Neural progenitor cell (in vitro differentiated cells): ENCODE results near the gene ACP3. TPM values are rescaled to one million over a fixed set of nuclear protein-coding genes. Genes with fewer than 3 reads are reported as not detected.

Experiments used
- DNase-seq: peaks from one replicate; pipeline ENCODE4 v3.0.0-alpha.2; 2016; ENCODE audit warnings: low spot score
- H2AFZ ChIP-seq: fragments of 200-600 bp; sonication (generic); replicated peaks from 2 replicates; pipeline ENCODE4 v1.6.1; 2016; ENCODE audit warnings: antibody characterized with exemption
- H3F3A ChIP-seq: fragments of 200-600 bp; sonication (generic); 2 replicates; pipeline ENCODE4 v1.6.1; 2016; ENCODE audit warnings: antibody characterized with exemption, low read depth
- H3K27ac ChIP-seq: fragments of 200-600 bp; sonication (generic); 2 replicates; pipeline ENCODE4 v1.5.1; 2016; ENCODE audit warnings: mild to moderate bottlenecking
- H3K27me3 ChIP-seq: fragments of 200-600 bp; sonication (generic); 2 replicates; pipeline ENCODE4 v1.6.1; 2016; ENCODE audit warnings: mild to moderate bottlenecking, moderate library complexity
- H3K36me3 ChIP-seq: fragments of 200-600 bp; sonication (generic); 2 replicates; pipeline ENCODE4 v1.5.1; 2016
- H3K4me1 ChIP-seq: fragments of 200-600 bp; sonication (generic); 2 replicates; pipeline ENCODE4 v1.6.1; 2016; ENCODE audit warnings: mixed run types
- H3K4me2 ChIP-seq: fragments of 200-600 bp; sonication (generic); 2 replicates; pipeline ENCODE4 v1.6.1; 2016
- H3K4me3 ChIP-seq: fragments of 200-600 bp; sonication (generic); 2 replicates; pipeline ENCODE4 v1.5.1; 2016
- H3K79me2 ChIP-seq: fragments of 200-600 bp; sonication (generic); 2 replicates; pipeline ENCODE4 v1.6.1; 2016; ENCODE audit warnings: low read depth
- H3K9ac ChIP-seq: fragments of 200-600 bp; sonication (generic); 2 replicates; pipeline ENCODE4 v1.6.1; 2016
- H3K9me3 ChIP-seq: fragments of 200-600 bp; sonication (generic); 2 replicates; pipeline ENCODE4 v1.5.1; 2016; ENCODE audit warnings: low read depth
- H4K20me1 ChIP-seq: fragments of 200-600 bp; sonication (generic); 2 replicates; pipeline ENCODE4 v1.6.1; 2016; ENCODE audit warnings: low read depth
- H3K27ac Mint-ChIP-seq: 3 replicates; pipeline ENCODE4 v1.8.0; 2021; ENCODE audit warnings: mixed read lengths
- H3K27me3 Mint-ChIP-seq: 2 replicates; pipeline ENCODE4 v1.8.0; 2022; ENCODE audit warnings: low read depth, mild to moderate bottlenecking, inconsistent platforms, moderate library complexity, mixed read lengths; ENCODE audit not compliant: insufficient read depth
- H3K36me3 Mint-ChIP-seq: 3 replicates; pipeline ENCODE4 v1.8.0; 2021; ENCODE audit warnings: mixed read lengths
- H3K4me1 Mint-ChIP-seq: 3 replicates; pipeline ENCODE4 v1.8.0; 2021; ENCODE audit warnings: mixed read lengths
- H3K4me3 Mint-ChIP-seq: 3 replicates; pipeline ENCODE4 v1.8.0; 2021; ENCODE audit warnings: mild to moderate bottlenecking, moderate library complexity, mixed read lengths
- H3K9me3 Mint-ChIP-seq: 3 replicates; pipeline ENCODE4 v1.8.0; 2020; ENCODE audit warnings: mixed read lengths
- EZH2 ChIP-seq: fragments of 200-600 bp; sonication (generic); IDR thresholded peaks from 2 replicates; pipeline ENCODE4 v1.6.1; 2017; ENCODE audit warnings: antibody characterized with exemption, mild to moderate bottlenecking, moderate library complexity
- EZH2phosphoT487 ChIP-seq: fragments of 200-600 bp; sonication (generic); IDR thresholded peaks from 2 replicates; pipeline ENCODE4 v1.6.1; 2017; ENCODE audit warnings: antibody characterized with exemption
- total RNA-seq: library from RNA; depleted of rRNA; stranded (reverse); fragments of >200 nt; gene quantifications from 2 replicates; pipeline ENCODE4 v1.2.3, GENCODE V29; 2015; ENCODE audit warnings: low replicate concordance
- TF ChIP-seq, protein P1 (sequence below): fragments of 200-600 bp; sonication (generic); IDR thresholded peaks from 2 replicates; pipeline ENCODE4 v1.5.1; 2017; ENCODE audit warnings: antibody characterized with exemption, mild to moderate bottlenecking

Gene ACP3
- total RNA-seq, 1 donor from 2014 or later = not detected

DNA sequence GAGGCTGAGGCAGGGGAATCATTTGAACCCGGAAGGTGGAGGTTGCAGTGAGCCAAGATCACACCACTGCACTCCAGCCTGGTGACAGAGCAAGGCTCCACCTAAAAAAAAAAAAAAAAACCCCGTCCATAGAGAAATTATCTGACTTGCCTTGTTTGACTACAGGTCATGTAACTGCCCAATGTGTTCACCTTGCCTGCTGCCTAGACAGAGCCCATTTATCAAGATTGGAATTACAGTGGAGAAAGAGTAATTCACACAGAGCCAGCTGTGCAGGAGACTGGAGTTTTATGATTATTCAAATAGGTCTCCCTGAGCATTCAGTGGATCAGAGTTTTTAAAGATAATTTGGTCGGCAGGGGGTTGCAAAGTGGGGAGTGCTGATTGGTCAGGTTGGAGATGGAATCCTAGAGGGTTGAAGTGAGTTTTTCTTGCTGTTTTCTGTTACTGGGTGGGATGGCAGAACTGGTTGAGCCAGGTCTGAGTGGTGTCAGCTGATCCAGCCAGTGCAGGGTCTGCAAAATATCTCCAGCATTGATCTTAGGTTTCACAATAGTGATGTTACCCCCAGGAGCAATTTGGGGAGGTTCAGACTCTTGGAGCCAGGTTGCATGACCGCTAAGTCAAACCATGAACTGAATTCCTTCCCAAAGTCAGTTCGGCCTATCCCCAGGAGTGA lies 40.8 kb upstream of the ACP3 start:
- Histone ChIP-seq H3K79me2 (no peaks in the 10 kb centered on the region), H3K27me3 (no peaks in the 10 kb centered on the region), H3K36me3 (no peaks in the 10 kb centered on the region), H3K27ac (no peak overlapping the region), H3K4me3 (no peak overlapping the region), H2AFZ (no peak overlapping the region), H3K9ac (no peak overlapping the region), H3K4me2 (no peak overlapping the region), H3K4me1 (no peaks in the 10 kb centered on the region), H3K9me3 (no peaks in the 10 kb centered on the region), H3F3A (no peaks in the 10 kb centered on the region), H4K20me1 (no peaks in the 10 kb centered on the region)
- Mint-ChIP-seq H3K4me1 (no peaks in the 10 kb centered on the region), H3K36me3 (no peaks in the 10 kb centered on the region), H3K27ac (no peak overlapping the region), H3K27me3 (no peaks in the 10 kb centered on the region), H3K9me3 (peaks cover 14% of the 10 kb centered on the region), H3K4me3 (no peak overlapping the region)
- DNase-seq = no peak
- TF ChIP-seq EZH2phosphoT487 (no peak), EZH2 (no peak)
- TF ChIP-seq, protein P1, sequence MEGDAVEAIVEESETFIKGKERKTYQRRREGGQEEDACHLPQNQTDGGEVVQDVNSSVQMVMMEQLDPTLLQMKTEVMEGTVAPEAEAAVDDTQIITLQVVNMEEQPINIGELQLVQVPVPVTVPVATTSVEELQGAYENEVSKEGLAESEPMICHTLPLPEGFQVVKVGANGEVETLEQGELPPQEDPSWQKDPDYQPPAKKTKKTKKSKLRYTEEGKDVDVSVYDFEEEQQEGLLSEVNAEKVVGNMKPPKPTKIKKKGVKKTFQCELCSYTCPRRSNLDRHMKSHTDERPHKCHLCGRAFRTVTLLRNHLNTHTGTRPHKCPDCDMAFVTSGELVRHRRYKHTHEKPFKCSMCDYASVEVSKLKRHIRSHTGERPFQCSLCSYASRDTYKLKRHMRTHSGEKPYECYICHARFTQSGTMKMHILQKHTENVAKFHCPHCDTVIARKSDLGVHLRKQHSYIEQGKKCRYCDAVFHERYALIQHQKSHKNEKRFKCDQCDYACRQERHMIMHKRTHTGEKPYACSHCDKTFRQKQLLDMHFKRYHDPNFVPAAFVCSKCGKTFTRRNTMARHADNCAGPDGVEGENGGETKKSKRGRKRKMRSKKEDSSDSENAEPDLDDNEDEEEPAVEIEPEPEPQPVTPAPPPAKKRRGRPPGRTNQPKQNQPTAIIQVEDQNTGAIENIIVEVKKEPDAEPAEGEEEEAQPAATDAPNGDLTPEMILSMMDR = no peak

DNA sequence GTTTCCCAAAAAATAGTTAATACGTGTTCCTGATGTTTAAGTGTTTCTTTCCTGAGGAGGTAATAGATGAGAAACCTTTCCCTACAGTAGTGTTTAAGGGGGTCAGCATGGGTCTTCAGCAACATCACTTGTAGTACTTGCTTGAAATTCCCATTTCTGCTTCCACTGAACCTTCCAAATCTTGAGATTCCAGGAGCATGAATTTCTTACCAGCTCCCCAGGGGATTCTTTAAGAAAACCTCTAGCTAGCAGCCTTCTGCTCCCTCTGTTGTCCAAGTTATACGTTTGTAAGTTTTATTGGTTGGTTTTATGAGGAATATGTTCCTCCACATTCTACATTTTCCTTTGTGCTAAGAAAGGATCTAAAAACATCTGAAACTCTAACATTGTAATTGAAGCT lies 38.2 kb upstream of the ACP3 start:
- TF ChIP-seq EZH2phosphoT487 = no peak
- TF ChIP-seq, protein P1 = no peak
- no peak for TF ChIP-seq EZH2

DNA sequence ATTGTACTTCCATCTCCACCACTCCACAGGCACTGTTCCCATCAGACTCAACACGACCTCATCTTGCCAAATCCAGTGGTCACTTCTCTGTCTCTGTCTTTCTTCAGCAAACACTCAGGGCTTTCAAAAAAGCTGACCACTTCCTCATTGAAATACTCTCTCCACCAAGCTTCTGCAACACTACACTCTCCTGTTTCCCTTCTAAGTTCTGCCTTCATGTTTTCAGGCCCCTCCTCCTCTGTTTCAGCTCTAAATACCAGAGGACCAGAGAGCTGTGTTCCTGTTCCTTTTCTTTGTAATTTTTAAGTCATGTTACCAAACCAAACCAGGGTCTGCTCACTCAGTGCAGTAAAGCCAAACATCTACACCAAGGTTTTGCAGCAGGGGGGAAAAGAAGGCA lies 33.8 kb upstream of the ACP3 start:
- H3K4me1 Mint-ChIP-seq = no peaks in the 10 kb centered on the region
- Histone ChIP-seq H3K27ac (no peak overlapping the region), H3K4me2 (no peak overlapping the region), H3K9ac (no peak overlapping the region), H3F3A (peaks cover 10% of the 10 kb centered on the region), H3K36me3 (no peaks in the 10 kb centered on the region), H3K79me2 (no peaks in the 10 kb centered on the region), H3K4me1 (peaks cover 5% of the 10 kb centered on the region), H3K4me3 (no peak overlapping the region), H4K20me1 (no peaks in the 10 kb centered on the region), H2AFZ (peak overlapping the region; percentile 99), H3K27me3 (no peaks in the 10 kb centered on the region), H3K9me3 (no peaks in the 10 kb centered on the region)
- H3K9me3 Mint-ChIP-seq = no peaks in the 10 kb centered on the region
- TF ChIP-seq, protein P1 = no peak
- TF ChIP-seq EZH2 = no peak
- no peak for TF ChIP-seq EZH2phosphoT487
- no peaks in the 10 kb centered on the region for H3K36me3 Mint-ChIP-seq
- H3K27ac Mint-ChIP-seq = no peak overlapping the region
- DNase-seq = no peak
- no peaks in the 10 kb centered on the region for H3K27me3 Mint-ChIP-seq
- H3K4me3 Mint-ChIP-seq = no peak overlapping the region

More for the DNA sequence above, 38.2 kb upstream of the ACP3 start:
- Mint-ChIP-seq H3K4me3 (no peak overlapping the region), H3K27me3 (no peaks in the 10 kb centered on the region), H3K36me3 (no peaks in the 10 kb centered on the region), H3K27ac (no peak overlapping the region), H3K9me3 (peaks cover 14% of the 10 kb centered on the region), H3K4me1 (no peaks in the 10 kb centered on the region)
- no peaks in the 10 kb centered on the region for H3K27me3 ChIP-seq
- no peak overlapping the region for H3K4me2 ChIP-seq
- no peaks in the 10 kb centered on the region for H4K20me1 ChIP-seq
- no peak overlapping the region for H2AFZ ChIP-seq
- no peaks in the 10 kb centered on the region for H3K9me3 ChIP-seq
- no peak overlapping the region for H3K4me3 ChIP-seq
- no peak overlapping the region for H3K9ac ChIP-seq
- peaks cover 5% of the 10 kb centered on the region for H3K4me1 ChIP-seq
- peaks cover 6% of the 10 kb centered on the region for H3F3A ChIP-seq
- no peak overlapping the region for H3K27ac ChIP-seq
- no peaks in the 10 kb centered on the region for H3K36me3 ChIP-seq
- no peaks in the 10 kb centered on the region for H3K79me2 ChIP-seq
- DNase-seq = no peak
